HG03442 (cell line): ENCODE data around the gene TXNDC2.
A peak's percentile ranks its signal among the peaks of the same experiment; 100 is the strongest.
"Not testable (repeated sequence)": the region's sequence is repeated elsewhere in the genome, so short reads cannot be mapped to it uniquely, and the experiment has no call there.

Experiments used
- ATAC-seq: cut with Tn5 transposase; IDR thresholded peaks from one replicate; pipeline ENCODE4 v1.9.1; 2021; ENCODE audit warnings: mild to moderate bottlenecking, moderate library complexity; ENCODE audit not compliant: unreplicated experiment

The TXNDC2 gene

DNA sequence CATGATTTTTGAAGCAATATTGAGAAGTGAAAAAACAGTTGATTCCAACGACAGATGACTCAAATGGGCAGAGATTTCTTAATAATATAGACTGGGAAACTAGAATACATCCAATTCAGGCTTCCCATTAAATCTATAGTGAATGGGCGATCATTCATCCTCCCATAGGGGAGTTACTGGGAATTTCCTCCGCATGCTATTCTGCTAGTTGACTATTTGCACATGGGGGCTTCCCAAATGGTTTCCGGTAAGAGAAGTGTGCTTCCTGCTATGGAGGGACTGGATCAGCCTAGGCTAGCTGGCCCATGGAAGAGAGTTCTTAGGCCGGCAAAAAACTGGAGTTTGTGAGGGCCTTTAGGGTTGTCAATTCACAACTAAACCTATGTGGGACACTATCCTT lies 25.5 kb downstream of the TXNDC2 start:
- ATAC-seq, result no peak

DNA sequence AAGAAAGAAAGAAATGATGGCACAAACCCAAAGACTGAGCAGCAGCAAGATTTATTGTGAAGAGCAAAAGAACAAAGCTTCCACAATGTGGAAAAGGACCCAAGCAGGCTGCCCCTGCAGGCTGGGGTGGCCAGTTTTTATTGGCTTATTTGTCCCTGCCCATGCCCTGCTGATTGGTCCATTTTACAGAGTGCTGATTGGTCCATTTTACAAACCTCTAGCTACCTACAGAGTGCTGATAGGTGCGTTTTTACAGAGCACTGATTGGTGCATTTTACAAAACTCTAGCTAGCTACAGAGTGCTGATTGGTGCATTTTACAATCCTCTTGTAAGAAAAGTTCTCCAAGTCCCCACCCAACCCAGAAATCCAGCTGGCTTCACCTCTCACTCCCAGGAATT lies 26.5 kb downstream of the TXNDC2 start:
- not testable (repeated sequence) for ATAC-seq

DNA sequence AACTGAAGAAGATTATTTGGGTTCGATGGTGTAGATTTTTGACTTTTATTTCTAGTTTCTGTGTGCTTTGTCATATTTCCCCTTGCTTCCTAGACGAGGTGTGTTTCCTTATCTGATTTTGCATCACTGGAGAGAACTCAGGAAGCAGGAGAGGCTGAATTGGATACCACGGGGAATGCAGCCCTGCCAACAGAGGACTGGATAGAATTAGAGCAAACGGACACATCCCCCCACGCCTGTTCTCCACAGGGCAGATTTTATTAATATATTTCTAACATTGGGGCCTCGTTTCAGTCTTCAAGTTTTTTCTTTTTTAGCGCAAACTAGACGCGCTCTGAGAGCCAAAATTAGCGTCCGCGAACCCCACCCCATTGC lies 27.4 kb downstream of the TXNDC2 start:
- ATAC-seq, result no peak

DNA sequence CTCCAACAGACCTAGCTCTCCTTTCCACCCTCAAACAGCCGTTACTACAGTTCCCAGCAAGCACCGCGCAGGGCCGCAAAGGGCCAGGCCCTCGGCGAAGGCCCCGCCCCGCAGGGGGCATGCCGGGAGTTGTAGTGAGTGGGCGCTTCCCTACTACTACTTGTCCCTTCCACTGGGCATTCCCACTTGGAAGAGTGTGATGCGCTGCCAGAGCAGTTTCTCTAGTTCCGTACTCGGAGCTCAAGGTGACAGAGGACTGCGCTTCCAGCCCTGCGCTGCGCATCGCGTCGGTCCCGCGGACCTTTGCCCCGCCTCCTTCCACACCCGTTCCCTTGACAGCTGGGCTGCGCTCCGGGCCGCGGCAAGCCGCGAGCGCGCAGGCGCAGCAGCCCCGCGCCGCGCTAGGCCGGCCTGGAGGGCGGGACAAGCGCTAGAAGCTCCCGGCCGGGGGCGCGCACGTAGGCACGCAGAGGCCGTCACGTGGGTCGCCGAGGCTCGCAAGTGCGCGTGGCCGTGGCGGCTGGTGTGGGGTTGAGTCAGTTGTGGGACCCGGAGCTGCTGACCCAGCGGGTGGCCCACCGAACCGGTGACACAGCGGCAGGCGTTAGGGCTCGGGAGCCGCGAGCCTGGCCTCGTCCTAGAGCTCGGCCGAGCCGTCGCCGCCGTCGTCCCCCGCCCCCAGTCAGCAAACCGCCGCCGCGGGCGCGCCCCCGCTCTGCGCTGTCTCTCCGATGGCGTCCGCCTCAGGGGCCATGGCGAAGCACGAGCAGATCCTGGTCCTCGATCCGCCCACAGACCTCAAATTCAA lies 28.0 kb downstream of the TXNDC2 start, which contains the start of gene VAPA:
Gene VAPA (plus strand): TSS at position 491 of the 808 bp plus-strand sequence. CDS start 241 bp downstream, at position 732.
- peak; percentile 71 for ATAC-seq

DNA sequence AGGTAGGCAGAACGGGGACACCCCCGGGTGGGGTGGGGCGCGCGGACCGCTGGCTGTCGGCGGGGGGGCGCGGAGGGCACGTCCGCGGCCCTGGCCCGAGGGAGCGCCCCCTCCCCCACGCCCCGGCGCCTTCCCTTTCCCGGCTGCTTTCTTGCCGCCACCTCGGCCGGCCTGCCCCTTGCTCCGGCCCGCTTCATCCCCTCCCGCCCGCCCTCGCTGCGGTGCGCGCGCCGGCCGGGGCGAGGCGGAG lies 28.5 kb downstream of the TXNDC2 start:
- ATAC-seq, result peak; percentile 21

DNA sequence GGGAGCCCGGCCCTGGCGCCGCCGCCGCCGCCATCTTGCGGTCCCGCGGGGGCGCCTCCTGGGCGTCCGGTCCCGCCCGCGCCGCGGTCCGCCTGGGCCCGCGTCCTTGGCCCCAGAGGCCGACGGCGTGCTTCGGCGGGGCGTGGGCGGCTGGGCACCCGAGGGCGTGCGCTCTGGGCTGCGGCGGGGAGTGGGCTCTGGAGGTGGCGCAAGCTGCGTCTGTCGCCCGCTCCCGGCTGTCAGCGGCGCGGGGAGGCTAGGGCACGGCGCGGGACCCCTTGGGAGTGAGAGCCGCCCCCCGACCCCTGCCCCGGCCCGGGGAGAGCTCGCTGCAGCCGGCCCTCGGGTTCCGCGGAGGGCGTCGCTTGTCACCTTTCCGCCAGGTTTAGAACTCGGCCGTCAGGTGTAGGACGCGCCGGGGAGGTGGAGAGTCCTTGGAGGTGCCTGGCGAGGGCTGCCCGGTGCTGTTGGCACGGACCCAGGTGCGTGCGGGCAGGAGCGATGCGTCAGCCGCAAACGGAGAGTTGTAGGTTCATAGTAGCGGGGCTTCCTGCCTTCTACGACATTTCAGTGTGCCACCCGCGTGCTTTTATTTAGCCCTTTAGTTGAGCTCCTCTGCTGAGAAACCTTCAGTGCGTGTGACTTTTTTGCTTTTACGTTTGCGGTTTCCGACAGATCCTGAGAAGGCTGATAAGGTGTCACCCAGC lies 29.0 kb downstream of the TXNDC2 start:
- peak; percentile 19 for ATAC-seq

DNA sequence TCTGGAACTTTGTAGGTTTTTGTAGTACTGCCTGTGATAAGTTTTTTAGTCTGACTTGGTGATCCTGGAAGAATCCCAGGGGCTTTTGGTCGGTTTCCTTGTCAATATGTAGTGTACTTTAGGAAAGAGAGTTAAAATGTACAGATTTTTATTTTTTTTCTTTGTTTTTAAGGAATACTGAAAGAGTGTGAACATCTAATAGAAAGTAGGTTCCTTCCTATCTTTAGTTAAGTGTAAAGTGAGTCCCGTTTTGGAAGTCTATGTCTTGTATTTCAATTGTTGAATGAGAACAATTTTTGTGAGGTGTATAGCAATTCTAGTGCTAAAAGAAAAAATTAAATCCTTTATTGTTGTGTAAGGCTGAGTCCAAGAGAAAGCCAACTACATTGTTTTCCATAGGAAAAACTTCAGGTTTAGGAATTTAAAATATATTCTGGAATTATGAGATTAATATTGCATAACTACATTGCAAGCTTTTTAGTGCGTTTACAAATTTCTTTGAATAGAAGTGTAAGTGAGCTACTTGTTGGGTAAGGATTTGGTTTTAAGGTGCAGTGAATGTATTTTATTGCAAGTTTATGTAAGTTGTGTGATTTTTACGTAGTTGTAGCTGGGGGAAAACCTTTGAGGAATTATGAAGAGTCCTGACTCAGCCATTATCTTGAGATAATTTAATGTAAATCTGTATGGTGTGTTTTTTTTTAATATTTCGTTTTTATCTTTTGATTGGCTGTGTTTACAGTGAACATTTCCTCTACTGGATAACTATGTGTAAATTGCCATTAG lies 29.7 kb downstream of the TXNDC2 start:
- no peak for ATAC-seq

DNA sequence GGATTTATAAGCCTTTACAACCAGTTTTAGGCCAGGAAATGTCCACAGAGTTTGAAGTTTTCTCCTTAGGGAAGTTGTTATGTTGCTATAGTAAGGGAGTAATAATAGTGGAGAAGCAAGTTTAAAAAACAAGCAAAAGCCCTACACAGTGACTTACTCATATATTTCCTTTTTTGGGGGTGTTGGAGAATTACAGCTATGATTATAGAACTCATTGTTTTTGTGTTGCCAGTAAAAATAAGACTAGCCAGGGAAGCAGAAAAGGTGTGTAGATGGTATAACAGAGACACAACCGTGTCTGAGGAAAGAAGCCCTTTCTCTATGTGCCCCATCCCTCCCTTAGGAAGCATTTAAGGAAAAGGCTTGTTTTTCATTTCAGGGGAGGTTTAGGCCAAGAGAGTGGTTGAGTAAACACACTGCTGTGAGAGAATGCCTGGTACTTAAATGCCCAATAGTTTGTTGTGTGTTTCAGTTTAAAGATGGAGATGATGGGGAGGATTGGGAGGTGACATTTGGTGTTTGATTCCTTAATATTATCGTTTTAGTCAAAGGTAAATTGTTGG lies 30.4 kb downstream of the TXNDC2 start:
- no peak for ATAC-seq

DNA sequence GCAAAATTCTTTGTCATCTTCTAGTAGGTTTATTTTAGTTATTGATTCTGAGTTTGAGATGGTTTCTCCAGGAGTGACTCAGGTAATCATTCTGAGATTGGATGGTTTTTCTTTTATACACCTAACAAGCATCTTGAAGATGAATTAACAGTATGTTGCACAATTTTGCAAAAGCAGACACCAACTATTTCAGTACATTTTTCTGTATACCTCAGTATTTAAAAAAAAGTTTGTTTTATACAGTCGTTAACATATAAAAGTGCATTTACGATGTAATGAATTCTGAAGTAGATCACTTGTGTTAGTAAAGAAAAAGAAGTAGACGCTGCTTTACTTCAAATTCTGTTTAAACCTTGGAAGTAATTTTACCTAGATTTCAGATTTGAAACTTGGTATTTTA lies 31.0 kb downstream of the TXNDC2 start:
- no peak for ATAC-seq

DNA sequence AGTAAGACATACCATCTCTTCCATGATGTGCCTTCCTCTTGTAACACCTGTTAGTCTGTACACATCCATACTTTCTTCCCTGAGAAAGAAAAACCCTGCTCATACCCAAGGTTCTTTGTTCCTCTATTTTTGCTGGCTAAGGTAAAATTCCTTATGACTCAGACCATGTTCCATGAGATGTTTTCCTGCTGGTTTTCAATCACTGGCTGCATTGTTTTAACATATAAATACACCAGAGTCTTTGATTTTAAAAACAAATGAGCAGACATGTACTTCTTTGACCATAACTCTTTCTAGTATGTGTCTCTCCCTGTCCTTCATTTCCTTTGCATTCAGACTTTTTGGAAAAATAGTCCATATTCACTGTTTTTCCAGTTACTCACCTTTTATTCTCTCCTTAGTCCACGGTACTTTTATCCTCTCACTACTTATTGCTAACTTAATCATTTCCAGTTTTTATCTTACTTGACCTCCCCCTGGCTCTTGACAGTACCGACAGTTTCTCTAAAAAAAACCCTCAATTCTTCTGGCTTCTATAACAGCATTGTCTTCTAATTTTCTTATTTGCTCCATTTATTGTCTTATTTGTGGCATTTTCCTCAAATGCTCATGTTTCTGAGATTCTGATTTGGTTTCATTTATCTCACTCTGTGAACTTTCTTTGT lies 32.4 kb downstream of the TXNDC2 start:
- ATAC-seq, result no peak

DNA sequence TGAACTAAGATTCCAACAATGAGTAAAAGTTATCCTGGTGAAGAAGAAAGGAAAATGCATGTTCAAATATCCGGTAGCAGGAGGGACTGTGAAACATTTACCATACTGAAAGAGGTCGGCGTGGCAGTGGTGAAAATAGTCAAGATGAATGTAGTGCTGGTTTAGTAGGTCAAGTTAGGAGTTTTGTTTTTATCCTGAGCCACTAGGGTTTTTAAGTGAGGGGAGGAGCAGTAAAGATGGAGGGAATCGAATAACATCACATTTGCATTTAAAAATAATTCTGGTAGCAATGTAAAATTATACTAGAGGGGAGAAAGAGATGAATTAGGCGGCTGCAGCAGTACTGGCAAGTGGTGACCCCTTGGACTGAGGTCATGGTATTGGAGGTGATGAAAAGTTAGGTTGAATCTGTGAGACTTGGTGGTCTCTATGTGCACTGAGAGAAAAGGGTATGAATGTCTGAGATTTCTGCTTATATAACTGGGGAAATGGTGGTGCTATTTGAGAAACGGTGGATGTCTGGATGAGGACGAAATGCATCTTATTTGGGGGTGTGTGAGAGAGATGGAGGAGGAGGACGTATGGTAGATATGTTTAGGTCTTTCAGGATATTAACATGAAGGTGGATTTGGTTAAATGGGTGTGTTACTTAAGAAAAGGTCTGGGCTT lies 33.9 kb downstream of the TXNDC2 start:
- no peak for ATAC-seq

DNA sequence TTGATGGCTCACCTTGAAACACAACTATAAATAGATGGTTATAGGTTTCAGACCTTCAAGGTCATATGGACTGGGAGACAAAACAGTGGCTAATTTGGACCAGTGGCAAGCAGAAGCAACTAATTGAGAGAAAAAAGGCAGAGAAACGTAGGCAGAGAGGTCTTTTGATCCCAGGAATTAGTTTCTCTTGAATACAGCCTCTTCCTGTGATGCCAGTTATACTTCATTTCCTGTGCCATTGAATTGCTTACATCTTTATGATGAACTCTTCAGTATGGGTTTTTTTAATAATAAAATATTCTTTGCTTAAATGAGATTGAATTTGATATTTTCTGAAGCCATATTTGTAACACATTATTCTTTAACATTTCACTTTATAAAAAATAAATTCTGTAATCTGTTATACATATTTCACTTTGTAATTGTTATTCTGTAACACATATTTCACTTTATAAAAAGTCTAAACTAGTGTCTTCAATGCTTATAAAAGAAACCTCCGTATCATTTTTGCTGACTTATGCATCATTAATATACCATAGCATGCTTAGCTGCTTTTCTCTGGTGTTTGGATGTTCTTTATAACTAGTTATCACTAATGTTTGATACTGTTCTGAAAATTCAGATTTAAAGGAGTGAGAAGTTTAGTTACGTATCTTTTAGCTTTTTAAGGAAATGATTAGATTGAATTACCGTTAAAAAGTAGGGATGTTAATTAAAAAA lies 37.0 kb downstream of the TXNDC2 start:
- no peak for ATAC-seq

DNA sequence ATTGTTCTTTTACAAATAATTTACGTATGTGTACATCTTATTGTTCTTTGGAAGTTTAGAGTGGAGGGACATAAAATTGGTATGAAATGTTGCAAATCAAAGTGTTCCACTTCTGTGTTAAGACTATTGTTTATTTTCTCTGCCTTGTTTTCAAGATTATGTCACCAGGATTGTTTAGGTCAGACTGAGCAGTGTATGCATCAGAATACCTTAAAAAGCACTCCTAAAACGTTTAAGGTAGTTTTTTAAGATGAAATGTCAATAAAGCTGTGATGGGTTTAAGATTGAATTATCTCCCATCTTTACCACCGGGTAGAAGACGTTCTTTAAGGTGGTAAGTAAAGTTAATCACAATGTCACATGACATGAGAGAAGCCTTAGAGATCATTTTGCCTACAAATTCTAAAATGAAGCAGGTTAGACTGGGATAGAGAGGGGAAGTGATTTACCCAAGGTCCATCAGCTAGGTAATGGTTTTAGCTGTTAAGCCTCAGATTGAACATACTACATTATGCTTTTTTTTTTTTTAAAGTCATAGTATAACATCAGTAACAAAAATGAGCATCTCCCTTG lies 38.7 kb downstream of the TXNDC2 start:
- ATAC-seq, result no peak

DNA sequence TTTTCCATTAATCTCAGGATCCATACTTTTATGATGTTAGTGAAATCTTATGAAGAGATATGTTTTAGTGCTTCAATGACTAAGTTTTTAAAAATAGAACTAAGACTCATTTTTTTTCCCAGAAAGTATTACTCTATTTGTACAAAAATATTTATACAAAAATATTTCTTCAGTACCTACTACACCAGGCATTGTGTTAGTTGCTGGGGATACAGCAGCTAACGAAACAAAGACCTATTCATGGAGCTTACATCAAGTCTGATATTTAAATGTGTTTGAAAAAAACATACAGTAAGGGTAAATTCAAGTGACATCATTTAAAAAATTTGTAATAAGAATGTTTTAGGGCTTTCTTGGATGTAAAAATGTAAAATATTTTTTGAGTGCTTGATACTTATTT lies 39.6 kb downstream of the TXNDC2 start:
- no peak for ATAC-seq

DNA sequence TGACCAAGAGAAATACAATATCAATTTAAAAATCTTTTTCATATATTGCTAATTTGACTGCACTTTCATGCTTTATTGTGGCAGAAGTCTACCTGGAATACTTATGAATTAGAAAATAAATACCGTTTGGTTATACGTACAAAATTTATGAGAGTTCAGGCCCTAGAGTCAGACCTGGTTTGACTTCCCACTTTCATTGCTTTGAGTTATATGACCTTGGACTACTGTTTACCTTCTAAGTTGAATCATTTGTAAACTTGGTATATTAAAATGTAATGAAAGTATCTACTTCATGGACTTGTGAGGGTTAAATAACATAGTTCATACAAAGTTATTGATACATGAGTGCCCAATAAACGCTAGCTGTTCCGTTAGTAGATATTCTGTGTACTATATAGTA lies 40.0 kb downstream of the TXNDC2 start:
- no peak for ATAC-seq

DNA sequence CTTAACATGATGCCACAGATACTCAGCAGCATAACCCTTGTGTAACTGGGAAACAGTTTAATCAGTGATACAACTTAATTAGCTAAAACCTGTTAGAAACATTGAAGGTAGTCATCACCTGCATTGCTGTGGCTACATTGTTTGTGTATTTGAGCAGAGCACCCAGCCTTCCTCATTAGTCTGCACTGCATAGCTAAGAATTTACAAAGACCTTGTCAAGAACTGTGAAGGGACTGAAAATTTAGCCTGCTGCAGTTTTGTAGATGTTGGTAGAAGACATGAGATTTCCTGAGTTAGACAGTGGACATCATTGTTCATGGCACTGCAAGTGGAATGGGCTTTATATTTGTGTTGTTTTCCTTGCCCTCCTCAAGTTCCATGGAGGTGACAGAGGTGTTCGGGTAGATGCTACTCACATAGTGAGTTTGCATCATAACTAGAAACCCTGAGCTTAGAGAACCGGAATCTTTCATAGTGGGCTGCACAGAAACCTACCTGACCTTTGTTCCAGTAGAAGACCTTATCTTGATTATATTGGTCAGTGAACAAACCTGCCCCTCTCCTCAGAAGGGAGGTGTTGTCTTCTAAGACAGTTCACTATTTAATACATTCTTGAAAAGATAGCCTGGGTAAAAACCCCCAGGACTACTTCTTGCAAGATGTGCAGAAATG lies 40.6 kb downstream of the TXNDC2 start:
- no peak for ATAC-seq

DNA sequence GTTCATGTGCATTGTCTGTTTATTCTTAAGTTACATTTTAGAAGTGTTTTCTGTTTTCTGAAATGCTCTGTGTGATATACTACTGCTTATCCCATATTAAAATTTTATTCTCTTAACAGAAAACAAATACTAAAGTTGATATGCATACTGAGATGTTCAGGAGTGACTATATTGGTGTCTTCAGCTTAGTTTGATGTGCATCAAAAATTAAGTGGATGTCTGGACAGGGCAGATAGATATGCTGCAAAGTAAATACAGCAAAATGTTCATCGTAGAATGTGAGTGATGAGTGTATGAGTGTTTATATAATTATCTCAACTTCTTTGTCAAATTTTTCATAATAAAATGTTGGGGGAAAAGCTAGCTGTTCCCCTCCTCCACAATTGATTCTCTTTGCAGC lies 41.2 kb downstream of the TXNDC2 start:
- no peak for ATAC-seq

DNA sequence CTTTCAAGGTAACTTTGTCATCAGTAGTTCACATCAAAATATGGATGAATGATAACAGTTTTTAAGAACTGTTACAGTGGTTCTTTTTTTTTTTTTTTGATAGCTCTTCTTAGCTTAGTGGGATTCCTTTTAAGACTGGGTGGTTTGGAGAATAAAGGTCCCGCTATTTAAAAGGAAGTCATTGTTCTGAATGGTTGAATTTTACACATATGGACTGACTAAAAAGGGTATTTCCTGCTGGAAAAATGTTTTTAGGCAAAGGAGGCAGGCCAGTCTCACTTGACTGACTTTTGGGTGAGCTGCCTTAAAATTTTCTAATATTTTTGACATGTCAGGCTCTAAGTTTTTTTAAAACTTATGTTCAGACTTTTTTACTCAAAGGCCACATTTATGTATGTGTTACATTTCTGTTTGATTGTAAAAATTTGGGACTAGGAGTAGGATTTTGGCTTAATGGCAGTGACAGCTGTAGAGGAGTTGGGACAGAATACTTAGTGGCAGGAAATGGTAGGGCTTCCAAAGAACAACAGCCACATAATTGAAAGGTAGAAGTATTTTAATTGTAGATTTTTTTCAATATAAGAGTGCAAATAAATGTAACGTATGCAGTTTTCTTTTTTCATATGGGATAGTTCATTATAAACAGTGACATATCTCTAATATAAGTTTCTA lies 41.8 kb downstream of the TXNDC2 start:
- ATAC-seq, result no peak
